ENCODE results near the gene SPATA31D3.

- no peak for TF ChIP-seq CTCF (IDR thresholded peaks at IDR 0.05)
- TF ChIP-seq POLR2A (IDR thresholded peaks at IDR 0.05), result no peak
These were observed 24.7 kb downstream of the SPATA31D3 start for GRCh38 chr9:81968026-81968425.

Measured in esophagus squamous epithelium (tissue), 4 donors.